CD4-positive, alpha-beta T cell treated with Interleukin-6 at 100 ng/mL for 8 hours (primary cell): ENCODE results near the gene C6orf52.

ENCODE experiments used
- DNase-seq: peaks from one replicate; pipeline ENCODE4 v3.0.0-alpha.2; 2020; ENCODE audit warnings: mixed read lengths, low spot score

C6orf52 gene

DNA sequence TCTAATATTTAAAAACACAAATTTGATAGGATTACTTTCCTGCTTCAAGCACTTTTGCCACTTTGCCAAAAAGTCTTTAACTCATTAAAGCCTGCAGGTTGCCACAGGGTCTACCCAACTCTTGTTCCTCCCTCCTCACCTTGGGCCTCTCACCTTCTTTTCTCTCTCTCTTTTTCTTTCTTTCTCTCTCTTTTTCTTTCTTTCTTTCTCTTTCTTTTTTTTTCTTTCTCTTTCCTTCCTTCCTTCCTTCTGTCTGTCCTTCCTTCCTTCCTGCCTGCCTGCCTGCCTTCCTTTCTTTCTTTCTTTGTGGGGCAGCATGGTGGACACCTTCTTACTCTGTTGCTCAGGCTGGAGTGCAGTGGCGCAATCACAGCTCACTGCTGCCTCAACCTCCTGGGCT lies 50.2 kb downstream of the C6orf52 start:
- DNase-seq, result no peak

DNA sequence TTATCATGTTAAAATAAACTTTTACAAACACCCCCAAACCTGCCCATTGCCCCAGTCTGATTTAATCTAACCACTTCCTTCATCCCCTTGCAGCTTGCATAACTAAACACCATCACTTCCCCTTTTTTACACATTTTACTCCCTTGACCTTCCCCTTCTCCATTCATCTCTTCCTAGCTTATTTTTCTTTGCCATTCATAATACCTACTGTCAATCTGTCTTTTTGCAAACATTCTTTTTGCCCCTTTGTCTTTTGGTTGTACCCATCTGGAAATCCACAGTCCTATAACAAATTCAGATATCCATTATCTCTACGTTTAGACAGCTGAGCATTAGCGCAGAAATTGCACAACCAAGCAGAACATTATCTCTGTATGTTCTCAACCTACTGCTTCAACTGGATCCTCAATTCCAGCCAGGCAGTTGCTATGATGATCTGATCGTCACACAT lies 51.2 kb downstream of the C6orf52 start:
- no peak for DNase-seq

DNA sequence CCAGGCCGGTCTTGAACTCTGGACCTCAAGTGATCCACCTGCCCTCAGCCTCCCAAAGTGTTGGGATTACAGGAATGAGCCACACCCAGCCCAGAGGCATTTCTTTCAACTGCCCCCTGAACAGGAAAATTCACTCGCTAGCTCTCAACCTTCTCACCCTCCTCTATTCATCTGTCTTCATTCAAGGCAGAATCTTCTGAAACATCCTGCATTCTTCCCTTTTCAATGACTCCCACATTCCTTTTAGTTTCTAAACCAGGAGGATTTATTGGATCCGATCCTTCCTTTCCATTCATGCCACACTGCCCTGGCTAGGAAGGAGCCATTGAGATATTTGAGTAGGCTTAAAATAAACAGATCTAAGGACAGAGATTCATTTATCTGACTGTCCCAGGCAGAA lies 52.9 kb downstream of the C6orf52 start:
- no peak for DNase-seq

- DNase-seq, result no peak
Observed at GRCh38 chr6:10640412-10640811, 54.0 kb downstream of the C6orf52 start.

DNA sequence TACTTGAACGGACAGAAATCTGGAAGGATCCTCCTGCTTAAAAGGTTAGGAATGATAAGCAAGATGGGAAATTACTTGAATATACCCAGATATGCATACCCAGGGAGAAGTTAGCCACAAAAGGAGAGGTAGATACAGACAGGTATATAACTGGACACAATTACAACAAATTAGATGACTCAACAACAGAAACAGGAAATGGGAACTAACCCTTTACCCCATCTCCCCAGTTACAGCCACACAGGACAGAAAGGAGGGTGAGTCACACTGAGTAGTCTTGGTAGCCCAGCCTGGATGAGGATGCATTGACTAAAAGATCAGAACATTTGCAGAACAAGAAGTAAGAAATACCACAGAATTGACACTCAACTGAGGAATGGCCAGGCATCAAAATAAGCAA lies 61.2 kb downstream of the C6orf52 start:
- no peak for DNase-seq

GRCh38 chr6:10630178-10630577 lies 64.2 kb downstream of the C6orf52 start:
- no peak for DNase-seq

GRCh38 chr6:10627800-10628199 lies 66.6 kb downstream of the C6orf52 start:
- no peak for DNase-seq

DNA sequence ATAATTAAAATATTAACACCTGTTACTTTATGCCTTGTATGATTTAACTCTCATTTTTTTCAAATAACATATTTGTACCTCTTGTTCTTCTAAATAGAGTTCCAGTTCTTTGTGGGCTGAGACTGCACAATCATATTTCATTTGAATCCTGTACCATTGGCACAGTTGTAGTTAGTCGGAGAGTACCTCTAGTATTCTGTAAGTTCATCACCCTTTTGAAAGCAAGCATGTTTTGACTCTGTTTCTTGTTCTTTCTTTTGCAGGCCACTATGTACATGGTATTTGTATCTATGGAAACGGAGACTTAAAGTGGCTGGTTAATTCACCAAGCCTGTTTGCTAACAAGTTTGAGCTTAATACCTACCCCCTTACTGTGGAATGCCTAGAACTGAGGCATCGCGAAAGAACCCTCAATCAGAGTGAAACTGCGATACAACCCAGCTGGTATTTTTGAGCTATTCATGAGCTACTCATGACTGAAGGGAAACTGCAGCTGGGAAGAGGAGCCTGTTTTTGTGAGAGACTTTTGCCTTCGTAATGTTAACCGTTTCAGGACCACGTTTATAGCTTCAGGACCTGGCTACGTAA lies 68.2 kb downstream of the C6orf52 start:
- DNase-seq, result no peak

DNA sequence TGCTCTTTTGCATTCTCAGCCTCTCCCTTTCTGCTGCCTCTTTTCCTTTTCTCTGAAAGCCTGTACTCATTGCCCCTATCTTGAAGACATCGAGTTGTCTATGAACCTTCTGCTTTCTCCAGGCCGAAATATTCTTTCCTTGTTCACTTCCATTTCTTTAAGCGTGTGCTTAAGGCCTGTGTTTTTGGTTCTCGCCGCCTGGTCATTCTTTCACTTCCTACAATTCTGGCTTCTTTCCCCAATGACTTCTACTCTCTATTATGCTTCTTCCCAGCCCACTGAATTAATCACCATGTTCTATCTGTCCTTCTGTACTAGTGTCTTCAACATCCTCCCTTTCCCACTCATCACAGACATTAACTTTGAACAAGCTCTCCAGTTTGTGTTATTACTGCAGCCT lies 69.6 kb downstream of the C6orf52 start:
- DNase-seq, result no peak

GRCh38 chr6:10621847-10622246 lies 72.6 kb downstream of the C6orf52 start:
- DNase-seq, result no peak
